COLO668 (cell line): ENCODE results near the gene PARD3B.

Experiments
- DNase-seq: peaks from one replicate; lab custom pipeline; 2025; ENCODE audit not compliant: unreplicated experiment; lab: John Stamatoyannopoulos, UW

The PARD3B gene

GRCh38 chr2:205428811-205429210, 883.5 kb downstream of the PARD3B start:
- no peak for DNase-seq

GRCh38 chr2:205435970-205436369, 890.7 kb downstream of the PARD3B start:
- no peak for DNase-seq

GRCh38 chr2:205438241-205438640, 893.0 kb downstream of the PARD3B start:
- no peak for DNase-seq

GRCh38 chr2:205439621-205440020, 894.3 kb downstream of the PARD3B start:
- no peak for DNase-seq

GRCh38 chr2:205441524-205441923, 896.2 kb downstream of the PARD3B start:
- no peak for DNase-seq

DNA sequence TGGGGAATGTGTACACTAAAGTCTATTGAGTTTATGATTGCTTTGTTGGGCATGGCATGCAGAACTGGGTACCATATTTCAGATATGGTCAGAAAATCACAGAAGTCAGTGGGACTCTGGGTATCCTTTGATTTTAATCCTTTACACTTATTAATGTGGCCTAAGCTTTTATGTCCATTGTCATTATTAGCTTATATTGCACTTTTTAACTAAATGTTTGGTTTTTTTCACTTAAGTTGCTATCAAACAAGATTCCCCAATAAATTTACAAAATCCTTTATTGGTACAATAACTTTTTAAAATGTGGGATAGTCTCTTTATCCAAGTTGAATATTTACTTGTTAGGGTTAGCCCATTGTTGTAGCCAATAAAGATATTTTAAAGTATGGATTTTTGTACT, 902.9 kb downstream of the PARD3B start:
- no peak for DNase-seq

DNA sequence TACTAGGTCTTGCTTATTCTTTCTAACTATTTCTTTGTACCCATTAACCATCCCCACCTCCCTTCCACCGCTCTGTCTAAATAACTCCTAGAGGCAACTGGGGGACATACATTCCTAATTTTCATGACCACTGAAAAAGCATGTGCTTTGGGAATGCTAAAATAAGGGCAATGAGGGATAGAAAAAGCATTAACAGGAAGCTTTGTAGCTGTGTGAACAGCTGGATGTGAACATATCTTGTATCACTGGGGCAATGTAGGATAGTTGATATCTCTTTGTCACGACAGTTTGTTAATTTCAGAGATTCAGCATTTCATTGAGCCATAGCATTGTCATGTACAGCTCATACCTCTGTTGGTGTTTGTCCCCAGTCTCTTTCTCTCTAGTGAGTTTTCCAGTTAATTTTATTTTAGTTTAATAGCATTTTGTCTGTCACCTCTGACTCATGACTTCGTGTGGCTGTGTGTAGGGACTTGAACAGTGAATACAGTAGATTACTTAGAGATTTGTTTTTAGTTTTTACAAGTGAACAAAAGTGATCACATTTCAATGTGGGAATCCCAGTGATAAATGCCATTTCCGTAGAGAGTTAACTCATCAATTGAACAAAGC, 906.7 kb downstream of the PARD3B start:
- no peak for DNase-seq

- DNase-seq, result no peak
Observed at GRCh38 chr2:205453202-205453601, 907.9 kb downstream of the PARD3B start.

DNA sequence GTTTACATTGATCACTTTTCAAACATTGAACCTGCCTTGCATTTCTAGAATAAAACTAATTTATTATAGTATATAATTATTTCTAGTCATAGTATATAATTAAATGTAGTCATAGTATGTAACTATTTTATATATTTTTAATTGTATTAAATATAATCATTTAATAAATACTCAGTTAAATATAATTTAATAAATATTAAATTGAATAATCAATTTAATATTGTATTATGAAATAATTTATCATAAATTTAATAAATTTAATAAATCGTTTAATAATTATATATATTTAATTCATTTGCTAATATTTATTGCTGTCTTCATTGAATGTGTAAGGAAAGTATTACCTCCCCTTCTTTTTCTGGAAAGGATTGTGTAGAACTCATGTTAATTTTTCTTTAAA, 911.4 kb downstream of the PARD3B start:
- no peak for DNase-seq

GRCh38 chr2:205460217-205460616, 914.9 kb downstream of the PARD3B start:
- no peak for DNase-seq

GRCh38 chr2:205461169-205461568, 915.9 kb downstream of the PARD3B start:
- no peak for DNase-seq

GRCh38 chr2:205461678-205462665, 916.7 kb downstream of the PARD3B start:
- DNase-seq, result no peak

DNA sequence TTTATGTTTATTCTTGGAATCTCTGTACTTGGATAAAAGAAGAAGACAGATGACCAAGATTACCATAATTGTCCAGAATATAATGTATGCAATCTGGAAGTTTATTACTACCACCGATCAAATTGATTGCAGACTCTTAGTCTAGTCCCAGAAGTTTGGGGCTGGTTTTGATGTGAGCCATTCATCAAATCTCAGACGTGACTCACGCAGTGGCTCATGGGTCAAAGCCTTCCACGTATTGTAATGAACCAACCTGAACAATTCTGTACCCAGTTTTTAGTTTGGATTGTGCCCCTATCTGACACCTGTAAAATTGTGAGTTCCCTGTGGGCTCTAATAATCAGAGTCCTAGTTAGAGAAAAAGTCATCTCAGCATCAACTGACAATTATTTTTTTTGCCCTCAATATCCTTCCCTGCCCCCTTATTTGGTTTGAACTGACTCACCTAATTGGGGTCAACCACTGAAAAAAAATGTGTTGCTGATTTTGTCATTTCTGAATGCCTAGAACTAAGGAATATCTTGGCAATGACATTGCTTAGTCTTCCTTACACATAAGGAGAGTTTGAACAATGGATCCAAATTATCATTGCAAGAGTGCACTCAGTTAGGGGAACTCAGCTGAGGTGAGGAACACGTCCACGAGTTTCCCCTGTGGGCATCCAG, 917.5 kb downstream of the PARD3B start:
- no peak for DNase-seq

DNA sequence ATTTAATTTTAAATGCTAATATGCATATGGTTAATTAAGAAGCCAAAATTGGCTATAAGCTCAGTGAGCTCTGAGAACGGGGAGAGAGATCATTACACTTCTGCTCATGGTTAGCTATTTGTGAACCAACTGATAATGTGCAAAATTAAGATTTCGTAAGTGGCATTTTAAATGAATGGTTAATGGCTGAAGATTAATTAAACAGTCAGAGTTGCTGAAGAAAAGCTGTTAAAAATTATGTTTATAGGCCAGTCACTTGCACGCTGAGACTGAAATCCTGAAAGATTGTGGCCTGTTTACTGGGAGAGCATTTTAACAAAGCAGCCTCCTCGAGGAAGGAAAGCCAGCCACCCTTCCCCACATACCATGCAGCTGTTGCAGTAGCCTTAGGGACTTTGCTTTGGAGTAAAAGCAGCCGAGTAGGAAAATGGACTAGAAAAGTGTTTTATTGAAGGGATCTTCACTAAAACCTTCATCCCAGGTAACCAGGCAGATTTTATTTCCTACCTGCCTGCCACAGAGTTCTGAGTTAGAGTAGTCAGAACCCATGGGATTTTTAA, 918.3 kb downstream of the PARD3B start:
- DNase-seq, result no peak

GRCh38 chr2:205464681-205465080, 919.4 kb downstream of the PARD3B start:
- DNase-seq, result no peak

DNA sequence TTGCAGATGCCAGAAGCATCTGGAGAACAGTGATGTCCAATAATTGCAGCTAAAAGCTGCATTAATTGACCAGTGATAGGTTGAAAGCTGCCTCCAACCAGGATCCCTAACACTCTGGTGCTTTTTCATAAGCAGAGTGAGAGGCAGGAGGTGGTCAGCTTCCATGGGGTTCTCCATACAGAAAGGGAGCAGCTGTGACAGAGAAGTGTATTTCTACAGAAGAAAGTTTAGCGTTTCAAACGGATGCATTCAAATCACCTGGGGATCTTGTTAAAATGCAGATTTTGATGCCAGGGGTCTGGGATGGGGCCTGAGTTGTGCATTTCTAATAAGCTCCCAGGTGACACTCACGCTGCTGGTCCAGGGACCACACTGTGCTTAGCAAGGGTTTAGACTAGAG, 920.5 kb downstream of the PARD3B start:
- DNase-seq, result no peak

- no peak for DNase-seq
Observed at GRCh38 chr2:205471776-205472175, 926.5 kb downstream of the PARD3B start.

GRCh38 chr2:205473791-205474190, 928.5 kb downstream of the PARD3B start:
- no peak for DNase-seq

GRCh38 chr2:205474741-205475415, 929.6 kb downstream of the PARD3B start:
- no peak for DNase-seq

GRCh38 chr2:205475416-205475768, 930.1 kb downstream of the PARD3B start:
- DNase-seq, result no peak
